NCI-H69 (cell line): ENCODE data around the gene SLC25A21.

ENCODE experiments used
- DNase-seq: peaks from one replicate; lab custom pipeline; 2025; lab: John Stamatoyannopoulos, UW

Gene SLC25A21

GRCh38 chr14:37088356-37089215 lies 83.8 kb downstream of the SLC25A21 start:
- DNase-seq: peak; percentile 47

GRCh38 chr14:37087520-37087919 lies 84.9 kb downstream of the SLC25A21 start:
- no peak for DNase-seq

GRCh38 chr14:37083599-37083998 lies 88.8 kb downstream of the SLC25A21 start:
- DNase-seq: no peak

GRCh38 chr14:37082449-37082848 lies 90.0 kb downstream of the SLC25A21 start:
- DNase-seq: no peak

- no peak for DNase-seq
Observed at GRCh38 chr14:37081856-37082255, 90.5 kb downstream of the SLC25A21 start.

GRCh38 chr14:37081218-37081617 lies 91.2 kb downstream of the SLC25A21 start:
- DNase-seq: no peak

GRCh38 chr14:37078131-37078530 lies 94.3 kb downstream of the SLC25A21 start:
- DNase-seq: no peak

GRCh38 chr14:37074320-37074719 lies 98.1 kb downstream of the SLC25A21 start:
- peak; percentile 40 for DNase-seq

GRCh38 chr14:37063467-37064240 lies 108.8 kb downstream of the SLC25A21 start:
- DNase-seq: peak; percentile 47

GRCh38 chr14:37062191-37062803 lies 110.1 kb downstream of the SLC25A21 start:
- no peak for DNase-seq

- DNase-seq: no peak
Observed at GRCh38 chr14:37061697-37062096, 110.7 kb downstream of the SLC25A21 start.

GRCh38 chr14:37060496-37061260 lies 111.7 kb downstream of the SLC25A21 start:
- peak; percentile 75 for DNase-seq

- DNase-seq: no peak
Observed at GRCh38 chr14:37057776-37058175, 114.6 kb downstream of the SLC25A21 start.

GRCh38 chr14:37056473-37056872 lies 115.9 kb downstream of the SLC25A21 start:
- DNase-seq: peak; percentile 49

GRCh38 chr14:37054869-37055268 lies 117.5 kb downstream of the SLC25A21 start:
- no peak for DNase-seq

- DNase-seq: no peak
Observed at GRCh38 chr14:37054144-37054543, 118.3 kb downstream of the SLC25A21 start.

- DNase-seq: no peak
Observed at GRCh38 chr14:37051680-37052079, 120.7 kb downstream of the SLC25A21 start.

- no peak for DNase-seq
Observed at GRCh38 chr14:37051153-37051552, 121.3 kb downstream of the SLC25A21 start.

GRCh38 chr14:37048666-37049071 lies 123.7 kb downstream of the SLC25A21 start:
- no peak for DNase-seq

- no peak for DNase-seq
Observed at GRCh38 chr14:37047996-37048395, 124.4 kb downstream of the SLC25A21 start.

GRCh38 chr14:37047226-37047625 lies 125.2 kb downstream of the SLC25A21 start:
- DNase-seq: no peak

GRCh38 chr14:37046815-37047214 lies 125.6 kb downstream of the SLC25A21 start:
- no peak for DNase-seq
